ENCODE measurements around the gene DDX28.
"Not testable (repeated sequence)": the region's sequence is repeated elsewhere in the genome, so short reads cannot be mapped to it uniquely, and the experiment has no call there.

The DDX28 gene

DNA sequence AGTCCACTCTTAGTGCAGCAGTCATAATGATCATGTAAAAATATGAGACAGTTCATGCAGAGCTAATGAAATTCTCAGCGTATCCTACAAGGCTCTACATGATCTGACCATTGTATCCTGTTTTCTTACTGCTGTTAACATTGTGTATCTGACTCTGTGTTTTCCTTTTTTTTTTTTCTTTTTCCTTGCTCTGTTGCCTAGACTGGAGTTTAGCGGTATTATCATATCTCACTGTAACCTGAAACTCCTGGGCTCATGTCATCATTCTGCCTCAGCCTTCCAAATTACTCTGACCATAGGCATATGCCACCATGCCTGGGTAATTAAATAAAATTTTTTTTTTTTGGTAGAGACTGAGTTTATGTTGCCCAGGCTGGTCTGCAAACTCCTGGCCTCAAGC is 12.2 kb upstream of the DDX28 start:
- no peak for DNase-seq

DNA sequence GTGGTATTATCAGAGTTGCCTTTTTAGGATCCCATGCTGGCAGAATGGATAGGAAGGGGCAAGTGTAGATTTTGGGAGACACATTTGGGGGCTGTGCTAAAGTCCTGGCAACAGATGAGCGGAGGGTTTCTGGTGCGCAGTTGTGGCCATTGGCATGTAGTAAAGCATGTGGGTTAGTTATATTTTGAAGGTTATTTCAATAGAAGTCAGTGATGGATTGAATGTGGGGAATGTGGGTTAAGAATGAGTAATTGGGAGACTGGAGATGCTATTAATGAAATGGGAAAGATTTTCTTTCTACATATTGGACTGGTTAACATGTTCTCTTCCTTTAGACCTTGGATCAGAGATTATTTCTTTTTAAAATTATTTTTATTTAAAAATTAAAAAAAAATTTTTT is 10.1 kb upstream of the DDX28 start:
- no peak for DNase-seq

DNA sequence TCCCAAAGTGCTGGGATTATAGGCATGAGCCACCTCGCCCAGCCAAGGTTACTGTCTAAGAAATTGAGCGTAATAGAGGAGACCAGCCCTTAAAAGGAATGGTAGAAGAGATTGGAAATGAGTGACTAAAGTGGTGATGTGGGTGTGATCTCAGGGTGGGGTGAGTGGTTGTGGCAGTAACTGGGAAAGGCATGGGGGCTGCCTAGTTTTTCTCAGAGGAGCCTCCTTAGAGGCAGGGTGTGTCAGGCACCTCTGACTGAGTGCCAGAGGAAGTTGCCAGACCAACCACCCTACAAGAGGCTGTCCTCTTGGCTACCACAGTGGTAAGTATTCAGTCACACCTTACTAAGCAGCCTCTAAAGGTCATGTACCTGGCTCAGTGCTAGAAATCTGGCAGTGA is 8.9 kb upstream of the DDX28 start:
- no peak for DNase-seq

DNA sequence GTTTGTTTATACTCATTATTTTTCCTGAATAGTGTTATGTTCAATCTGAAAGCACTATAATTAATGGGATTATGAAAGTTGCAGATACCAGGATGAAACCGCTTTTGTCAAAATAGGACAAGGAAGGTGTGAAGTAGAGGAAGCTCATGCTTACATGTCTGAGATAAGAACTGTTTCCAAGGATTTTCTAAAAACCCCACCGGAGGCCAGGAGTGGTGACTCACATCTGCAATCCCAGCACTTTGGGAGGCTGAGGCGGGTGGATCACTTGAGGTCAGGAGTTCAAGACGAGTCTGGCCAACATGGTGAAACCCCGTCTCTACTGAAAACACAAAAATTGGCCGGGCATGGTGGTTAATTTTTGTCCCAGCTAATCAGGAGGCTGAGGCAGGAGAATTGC is 7.1 kb upstream of the DDX28 start:
- DNase-seq: not testable (repeated sequence)

DNA sequence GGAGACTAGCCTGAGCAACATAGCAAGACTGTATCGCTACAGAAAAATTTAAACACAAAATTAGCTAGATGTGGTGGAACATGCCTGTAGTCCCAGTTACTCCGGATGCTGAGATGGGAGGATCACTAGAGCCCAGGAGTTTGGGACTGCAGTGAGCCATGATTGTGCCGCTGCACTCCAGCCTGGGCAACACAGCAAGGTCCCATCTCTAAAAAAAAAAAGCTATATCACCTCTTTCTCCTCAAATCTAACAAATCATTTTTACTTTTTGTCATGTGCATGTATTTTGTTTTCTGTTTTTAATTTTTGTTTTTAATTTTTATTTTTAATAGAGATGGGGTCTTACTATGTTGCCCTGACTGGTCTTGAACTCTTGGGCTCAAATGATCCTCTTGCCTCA is 6.0 kb upstream of the DDX28 start:
- no peak for DNase-seq

DNA sequence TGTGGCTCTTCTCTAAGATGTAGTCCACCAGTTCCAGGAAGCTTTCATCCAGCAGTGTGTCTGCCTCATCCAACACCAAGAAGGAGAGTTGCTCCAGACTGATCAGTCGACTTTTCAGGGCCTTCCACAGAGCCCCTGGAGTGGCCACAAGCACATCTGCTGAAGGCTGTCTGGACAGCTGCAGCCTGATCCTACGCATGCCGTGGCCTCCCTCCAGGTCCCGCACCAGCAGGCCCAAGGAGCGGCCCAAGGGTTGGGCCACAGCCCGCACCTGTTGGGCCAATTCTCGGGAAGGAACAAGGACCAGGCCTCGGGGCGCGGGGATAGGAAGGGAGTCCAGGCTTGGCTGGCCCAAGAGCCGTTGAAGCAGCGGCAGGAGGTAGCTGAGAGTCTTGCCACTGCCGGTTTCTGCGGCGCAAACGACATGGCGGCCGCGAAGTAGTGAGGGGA is 729 bp downstream of the DDX28 start:
- no peak for DNase-seq

DNA sequence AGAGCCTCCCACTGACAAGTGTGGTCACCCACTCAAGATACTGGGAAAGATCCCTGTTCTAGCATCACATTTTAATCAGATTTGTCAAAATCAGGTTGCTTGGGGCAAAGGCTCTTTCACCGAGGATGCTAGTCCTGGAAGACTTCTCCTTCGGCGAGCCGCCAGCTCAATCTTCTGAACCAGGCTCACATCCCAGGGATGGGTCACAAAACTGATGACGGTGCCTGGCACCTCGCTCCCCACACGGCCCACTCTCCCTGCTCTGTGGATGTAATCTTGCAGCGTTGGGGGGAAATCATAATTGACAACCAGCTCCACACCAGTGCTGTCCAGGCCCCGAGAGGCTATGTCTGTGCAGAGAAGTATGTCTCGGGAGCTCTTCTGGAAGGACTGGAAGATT is 1.5 kb downstream of the DDX28 start:
- DNase-seq: no peak

DNA sequence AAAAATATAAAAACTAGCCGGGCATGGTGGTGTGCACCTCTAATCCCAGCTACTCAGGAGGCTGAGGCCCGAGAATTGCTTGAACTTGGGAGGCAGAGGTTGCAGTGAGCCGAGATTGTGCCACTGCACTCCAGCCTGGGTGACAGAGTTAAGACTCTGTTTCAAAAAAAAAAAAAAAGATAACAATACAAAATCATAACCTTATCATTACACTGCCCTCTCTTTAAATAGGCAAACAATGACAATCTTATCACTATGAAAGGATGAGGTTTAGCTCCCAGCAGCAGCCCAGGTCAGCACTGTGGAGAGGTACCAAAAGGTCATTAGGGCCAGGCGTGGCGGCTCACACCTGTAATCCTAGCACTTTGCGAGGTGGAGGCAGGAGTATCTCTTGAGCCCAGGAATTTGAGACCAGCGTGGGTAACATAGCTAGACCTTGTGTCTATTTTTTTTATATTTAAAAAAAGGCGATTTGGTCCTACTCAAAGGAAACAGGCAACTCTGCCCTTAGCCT is 3.8 kb downstream of the DDX28 start:
- DNase-seq: no peak

DNA sequence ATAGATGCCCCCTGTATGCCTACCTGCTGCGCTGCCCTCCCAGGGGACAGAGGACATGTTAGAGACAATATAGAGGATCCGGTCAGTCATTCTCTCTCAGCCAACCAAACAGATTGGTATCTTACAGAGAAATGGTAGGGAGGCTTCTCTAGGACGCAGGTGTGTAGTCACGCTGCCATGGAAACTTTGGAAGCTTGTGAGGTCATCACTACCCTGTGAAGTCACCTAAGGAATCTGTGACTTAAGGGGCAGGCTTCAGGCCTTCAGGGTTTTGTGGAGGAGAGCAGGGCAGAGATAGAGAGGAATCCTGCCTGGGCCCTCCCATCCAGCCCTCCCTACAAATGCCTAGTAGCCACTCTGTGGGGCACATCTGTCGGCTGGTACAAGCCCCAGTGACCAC is 7.4 kb downstream of the DDX28 start, which contains the start of gene DPEP2NB:
DPEP2NB (minus strand) TSS at position 231 of the 400 bp plus-strand sequence; CDS start at position 90, 141 bp downstream.
- no peak for DNase-seq

DNA sequence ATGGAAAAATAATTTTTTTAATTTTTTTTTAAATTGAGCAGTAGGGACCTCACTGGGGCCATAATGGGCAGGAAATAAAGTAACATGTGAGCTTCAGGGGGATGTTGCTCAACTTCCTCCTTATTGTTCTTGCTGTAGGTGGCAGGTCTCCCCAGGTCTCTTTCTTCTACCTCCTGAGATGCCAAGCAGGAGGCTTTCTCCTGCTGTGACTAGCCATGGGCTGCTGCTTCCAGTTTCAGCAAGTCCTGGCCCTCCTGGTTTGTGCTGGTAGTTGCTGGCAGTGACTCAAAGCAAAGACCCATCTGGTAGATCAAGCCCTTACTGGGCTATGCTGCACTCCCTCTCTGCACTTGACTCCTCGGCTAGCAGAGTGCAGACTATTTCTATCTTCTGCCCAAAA is 9.6 kb downstream of the DDX28 start:
- no peak for DNase-seq

DNA sequence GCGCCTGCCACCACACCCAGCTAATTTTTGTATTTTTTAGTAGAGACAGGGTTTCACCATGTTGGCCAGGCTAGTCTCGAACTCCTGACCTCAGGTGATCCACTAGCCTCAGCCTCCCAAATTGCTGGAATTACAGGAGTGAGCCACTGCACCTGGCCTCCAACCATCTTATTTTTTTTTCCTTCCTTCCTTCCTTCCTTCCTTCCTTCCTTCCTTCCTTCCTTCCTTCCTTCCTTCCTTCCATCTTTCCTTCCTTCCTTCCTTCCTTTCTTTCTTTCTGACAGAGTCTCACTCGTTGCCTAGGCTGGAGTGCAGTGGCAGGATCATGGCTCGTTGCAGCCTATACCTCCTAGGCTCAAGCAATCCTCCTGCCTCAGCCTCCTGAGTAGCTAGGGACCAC is 13.2 kb downstream of the DDX28 start:
- not testable (repeated sequence) for DNase-seq

DNA sequence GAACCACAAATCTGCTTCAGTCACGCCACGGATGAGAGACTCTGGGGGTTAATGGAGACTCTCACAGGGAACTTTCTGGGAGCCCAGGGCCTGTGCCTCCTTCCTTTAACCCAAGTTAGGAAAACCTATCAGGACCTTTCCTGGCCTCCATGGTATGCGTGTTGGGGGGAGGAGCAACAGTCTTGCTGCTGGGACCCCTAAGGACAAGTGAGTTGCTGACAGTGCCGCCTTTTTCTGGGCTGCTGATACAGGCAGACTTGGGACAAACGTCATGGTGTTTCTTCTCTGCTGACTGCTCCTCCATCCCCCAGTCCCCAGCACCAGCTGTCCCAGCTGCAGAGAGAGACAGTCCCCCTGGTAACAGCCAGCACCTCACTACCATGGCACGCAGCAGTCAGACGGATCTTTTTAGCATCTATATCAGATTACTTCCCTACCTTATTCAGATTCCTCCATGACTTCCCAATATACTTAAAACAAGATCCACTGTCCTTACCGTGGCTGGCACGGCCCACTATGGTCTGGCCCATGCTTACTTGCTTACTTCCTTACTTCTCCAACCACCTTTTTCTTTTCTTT is 13.8 kb downstream of the DDX28 start:
- no peak for DNase-seq

DNA sequence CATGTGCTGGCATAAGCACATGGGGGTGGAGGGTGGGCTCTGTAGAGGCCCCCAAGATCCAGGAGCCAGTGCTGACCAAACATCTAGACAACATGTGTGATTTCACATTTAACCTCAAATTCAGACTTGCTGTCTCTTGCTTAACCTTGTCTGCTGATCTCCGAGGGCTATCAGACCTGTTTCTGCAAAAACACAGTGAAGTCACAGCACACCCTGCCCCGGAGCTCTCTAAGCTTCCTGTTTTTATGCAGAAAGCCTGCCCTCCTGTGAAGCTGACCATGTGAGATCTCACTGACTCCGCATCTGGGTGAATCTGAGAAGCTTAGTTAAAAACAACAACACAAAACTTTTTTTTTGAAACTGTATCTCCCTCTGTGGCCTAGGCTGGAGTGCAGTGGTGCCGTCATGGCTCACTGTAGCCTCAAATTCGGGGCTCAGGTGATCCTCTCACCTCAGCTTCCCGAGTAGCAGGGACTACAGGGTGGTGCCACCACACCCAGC is 17.2 kb downstream of the DDX28 start:
- DNase-seq: peak; percentile 61

DNA sequence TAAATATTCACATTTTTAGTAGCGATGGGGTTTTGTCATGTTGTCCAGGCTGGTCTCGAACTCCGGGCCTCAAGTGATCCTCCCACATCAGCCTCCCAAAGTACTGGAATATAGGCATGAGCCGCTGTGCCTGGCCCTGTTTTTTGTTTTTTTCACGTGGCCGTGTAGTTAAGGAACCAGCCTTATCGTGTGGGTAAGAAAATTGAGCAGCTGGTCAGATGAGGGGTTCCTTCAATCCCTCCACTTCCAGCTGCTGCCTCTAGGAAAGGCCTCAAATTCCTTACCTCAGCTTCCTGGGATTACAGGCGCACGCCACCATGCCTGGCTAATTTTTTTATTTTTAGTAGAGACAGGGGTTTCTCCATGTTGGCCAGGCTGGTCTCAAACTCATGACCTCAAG is 17.8 kb downstream of the DDX28 start:
- no peak for DNase-seq

DNA sequence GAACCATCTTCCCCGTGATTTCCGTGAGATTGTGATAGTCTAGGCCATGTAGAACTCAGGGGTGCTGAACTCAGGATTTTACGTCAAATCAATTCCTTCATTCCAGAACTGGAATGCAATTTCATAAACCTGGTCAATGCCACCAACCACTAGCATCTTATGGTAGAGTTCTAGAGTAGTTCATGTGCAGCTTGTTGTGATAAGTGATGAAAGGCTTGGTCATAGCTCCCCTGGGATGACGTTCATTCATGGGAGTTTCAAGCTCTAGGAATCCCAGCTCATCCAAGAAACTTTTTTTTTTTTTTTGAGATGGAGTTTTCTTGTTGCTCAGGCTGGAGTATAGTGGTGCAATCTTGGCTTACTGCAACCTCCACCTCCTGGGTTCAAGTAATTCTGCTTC is 20.0 kb downstream of the DDX28 start:
- no peak for DNase-seq

DNA sequence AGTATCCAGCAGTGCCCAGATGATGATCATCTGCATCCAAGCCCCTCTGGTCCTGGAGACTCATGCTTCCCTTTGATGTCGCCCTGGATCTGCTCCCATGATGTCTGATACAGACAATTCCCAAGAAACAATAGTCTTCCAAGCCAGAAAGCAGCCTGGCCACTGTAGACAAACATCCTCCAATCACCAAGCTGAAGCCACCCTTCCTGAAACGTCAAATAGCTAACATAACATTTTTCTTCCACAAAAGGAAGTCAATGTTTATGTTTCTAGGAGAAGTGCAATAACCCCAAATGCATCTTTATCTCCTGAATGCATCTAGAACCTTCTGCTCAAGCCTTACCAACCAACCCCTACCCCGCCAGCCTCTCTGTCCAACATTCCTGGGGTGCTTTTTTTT is 22.6 kb downstream of the DDX28 start:
- no peak for DNase-seq

DNA sequence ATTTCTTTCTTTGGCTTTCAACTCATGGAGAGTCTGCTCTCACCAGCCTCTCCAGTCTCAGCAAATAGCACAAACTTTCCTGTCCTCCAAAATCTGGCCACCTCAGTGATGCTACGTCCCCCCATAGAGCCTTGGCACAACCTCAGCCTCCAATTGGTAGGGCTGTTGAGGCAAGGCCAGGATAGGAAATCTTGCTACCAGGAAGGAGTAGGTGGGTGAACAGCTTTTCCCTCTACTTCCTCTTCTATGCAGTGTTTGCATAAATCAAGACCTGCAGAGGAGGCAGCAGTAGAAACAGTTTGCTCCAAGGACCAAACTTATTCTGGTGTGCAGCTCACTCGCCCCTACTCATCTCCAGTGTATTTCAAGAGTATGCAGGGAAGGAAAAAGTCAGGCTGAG is 23.0 kb downstream of the DDX28 start:
- no peak for DNase-seq

DNA sequence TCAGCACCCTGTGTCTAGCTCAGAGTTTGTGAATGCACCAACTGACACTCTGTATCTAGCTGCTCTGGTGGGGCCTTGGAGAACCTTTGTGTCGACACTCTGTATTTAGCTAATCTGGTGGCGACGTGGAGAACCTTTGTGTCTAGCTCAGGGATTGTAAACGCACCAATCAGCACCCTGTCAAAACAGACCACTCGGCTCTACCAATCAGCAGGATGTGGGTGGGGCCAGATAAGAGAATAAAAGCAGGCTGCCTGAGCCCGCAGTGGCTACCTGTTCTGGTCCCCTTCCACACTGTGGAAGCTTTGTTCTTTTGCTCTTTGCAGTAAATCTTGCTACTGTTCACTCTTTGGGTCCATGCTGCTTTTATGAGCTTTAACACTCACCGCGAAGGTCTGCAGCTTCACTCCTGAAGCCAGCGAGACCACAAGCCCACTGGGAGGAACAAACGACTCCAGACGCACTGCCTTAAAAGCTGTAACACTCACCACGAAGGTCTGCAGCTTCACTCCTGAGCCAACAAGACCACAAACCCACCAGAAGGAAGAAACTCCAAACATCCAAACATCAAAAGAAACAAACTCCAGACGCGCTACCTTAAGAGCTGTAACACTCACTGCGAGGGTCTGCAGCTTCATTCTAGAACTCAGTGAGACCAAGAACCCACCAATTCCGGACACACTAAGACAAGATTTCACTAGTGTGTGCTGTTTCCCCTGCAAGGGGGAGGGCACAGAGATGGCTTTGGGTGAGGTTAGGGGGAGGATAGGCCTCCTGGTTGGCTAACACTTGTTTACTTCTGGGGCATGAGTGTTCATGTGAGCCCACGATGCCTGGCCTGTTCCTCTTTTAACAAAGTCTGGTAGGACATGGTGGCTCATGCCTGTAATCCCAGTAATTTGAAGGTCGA is 24.0 kb downstream of the DDX28 start, which contains the start of gene DPEP2:
DPEP2 (minus strand) TSS at position 706 of the 910 bp plus-strand sequence. CDS start 6,272 bp downstream, outside the sequence.
- DNase-seq: peak; percentile 56

DNA sequence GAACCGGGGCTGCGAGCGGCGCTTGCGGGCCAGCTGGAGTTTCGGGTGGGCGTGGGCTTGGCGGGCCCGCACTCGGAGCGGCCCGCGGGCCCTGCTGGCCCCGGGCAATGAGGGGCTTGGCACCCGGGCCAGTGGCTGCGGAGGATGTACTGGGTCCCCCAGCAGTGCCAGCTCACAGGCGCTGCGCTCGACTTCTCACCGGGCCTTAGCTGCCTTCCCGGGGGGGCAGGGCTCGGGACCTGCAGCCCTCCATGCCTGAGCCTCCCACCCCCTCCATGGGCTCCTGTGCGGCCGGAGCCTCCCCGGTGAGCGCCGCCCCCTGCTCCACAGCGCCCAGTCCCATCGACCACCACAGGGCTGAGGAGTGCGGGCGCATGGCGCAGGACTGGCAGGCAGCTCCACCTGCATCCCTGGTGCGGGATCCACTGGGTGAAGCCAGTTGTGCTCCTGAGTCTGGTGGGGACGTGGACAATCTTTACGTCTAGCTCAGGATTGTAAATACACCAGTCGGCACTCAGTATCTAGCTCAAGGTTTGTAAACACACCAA is 24.7 kb downstream of the DDX28 start:
- DNase-seq: not testable (repeated sequence)

DNA sequence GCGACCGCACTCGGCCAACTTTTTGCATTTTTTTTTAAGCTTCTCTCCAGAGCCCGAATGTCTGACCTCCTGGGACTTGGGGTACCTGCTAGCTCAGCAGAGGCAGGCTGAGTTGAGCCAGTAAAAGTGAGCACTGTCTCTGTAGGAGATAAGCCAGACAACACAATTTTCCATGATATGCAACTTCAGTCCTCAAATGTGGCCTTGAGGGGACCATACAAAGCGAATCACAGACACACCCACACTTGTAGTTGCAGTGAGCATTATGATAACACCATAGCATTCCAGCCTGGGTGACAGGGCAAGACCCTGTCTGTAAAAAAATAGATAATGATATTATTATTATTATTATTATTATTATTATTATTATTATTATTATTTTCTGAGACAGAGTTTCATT is 26.4 kb downstream of the DDX28 start:
- no peak for DNase-seq

DNA sequence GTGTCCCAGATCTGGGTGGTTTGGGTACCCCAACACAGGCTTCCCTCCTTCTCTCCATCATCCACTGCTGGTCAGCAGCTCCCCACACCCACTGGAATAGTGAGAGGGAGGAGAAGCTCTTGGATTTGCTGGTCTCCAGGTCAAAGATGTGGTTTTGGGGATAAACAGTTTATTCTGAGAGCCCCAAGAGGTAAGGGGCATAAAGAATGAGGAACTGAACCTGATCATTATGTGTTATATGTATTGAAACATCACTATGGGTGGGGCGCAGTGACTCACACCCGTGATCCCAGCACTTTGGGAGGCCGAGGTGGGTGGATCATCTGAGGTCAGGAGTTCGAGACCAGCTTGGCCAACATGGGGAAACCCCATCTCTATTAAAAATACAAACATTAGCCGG is 27.6 kb downstream of the DDX28 start:
- no peak for DNase-seq

DNA sequence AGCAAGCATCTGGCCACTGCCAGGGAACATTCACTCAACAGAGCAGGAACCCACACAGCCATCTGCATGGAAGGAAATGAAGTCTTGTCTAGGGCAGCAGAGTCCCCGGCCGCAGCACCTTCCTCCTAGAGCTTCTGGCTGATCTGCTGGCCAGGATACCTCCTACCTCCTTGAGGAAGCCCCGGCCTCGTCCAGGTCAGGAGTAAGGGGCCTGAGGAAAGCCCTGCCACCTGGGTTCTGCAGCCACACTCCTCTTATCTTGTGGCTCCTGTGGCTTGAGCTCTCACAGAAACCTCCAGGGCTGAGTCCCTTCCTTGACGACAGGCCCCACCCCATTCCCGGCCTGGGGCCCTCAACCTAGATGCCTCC is 29.0 kb downstream of the DDX28 start:
- DNase-seq: not testable (repeated sequence)
